HG03039 (cell line): ENCODE data around the gene TOMM6.
"Not testable (repeated sequence)": the region's sequence is repeated elsewhere in the genome, so short reads cannot be mapped to it uniquely, and the experiment has no call there.

Source experiments
- ATAC-seq: cut with Tn5 transposase; IDR thresholded peaks from one replicate; pipeline ENCODE4 v1.9.1; 2021; ENCODE audit warnings: mild to moderate bottlenecking, moderate library complexity; ENCODE audit not compliant: unreplicated experiment

Gene TOMM6

DNA sequence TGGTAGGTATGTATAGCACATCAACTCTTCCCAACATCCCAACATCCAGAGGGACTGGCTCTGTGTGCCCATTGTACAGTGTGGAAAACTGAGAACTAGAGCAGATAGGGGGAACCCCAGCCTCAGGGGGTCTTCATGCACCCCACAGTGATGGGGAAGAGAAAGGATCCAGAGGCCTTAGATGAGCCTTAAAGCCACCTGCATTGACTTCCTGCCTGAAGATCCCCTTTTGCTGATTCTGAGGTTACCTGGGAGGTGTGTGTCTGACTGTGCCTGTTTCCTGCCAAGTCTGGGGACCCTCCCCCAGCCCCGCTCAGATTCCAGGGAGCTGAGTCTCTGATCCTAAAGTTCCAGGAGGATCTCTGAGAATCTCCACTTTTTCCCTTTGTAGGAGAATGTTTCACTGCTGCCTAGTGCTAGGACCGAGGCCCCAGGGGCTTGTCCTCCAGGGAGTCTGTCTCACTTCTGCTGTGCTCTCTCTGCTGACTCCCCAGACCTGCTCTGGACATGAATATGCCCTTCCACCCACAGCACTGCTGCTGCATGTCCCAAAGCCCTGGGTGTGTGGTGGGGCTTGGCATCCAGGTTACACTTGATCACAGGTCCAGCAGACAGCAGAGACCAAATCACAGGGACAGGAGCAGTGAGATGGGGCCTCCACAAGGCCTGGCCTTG is 27.5 kb upstream of the TOMM6 start:
- no peak for ATAC-seq

DNA sequence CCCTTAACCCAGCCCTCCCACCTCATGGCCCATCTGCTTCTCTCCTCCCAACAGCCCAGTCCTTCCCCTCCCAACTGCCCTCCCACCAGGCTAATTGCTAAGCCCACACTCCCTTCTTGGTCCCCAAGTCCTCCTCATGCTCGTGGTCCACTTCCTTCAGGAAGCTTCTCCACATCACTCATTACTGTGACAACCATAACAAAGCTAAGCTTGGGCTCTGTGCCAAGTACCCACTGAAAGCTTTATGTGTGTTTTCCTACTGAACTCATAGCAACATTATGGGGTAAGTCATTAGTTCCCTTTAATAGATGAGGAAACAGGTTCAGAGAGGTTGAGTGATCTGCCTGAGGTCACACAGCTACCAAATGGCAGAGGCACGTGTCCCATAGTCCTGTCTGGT is 24.0 kb upstream of the TOMM6 start:
- no peak for ATAC-seq

DNA sequence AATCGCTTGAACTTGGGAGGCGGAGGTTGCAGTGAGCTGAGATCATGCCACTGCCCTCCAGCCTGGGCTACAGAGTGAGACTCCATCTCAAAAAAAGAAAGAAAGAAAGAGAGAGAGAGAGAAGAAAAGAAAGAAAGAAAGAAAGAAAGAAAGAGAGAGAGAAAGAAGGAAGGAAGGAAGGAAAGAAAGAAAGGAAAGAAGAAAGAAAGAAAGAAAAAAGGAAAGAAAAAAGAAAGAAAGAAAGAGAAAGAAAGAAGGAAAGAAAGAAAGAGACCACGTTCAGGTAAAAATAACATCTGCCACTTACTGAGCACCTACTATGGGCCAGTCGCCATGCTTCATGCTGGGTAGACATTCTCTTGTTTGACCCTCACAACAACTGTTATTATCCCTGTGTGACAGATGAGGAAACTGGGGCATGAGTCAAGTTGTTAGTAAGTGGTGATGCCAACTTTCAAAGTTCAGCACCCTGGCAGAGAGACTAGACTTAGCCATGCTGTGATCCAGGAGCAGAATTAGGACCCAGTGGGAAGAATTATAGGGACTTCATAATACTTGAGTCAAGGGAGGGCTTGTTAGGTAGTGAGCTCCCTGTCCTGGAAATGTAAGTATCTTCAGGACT is 21.3 kb upstream of the TOMM6 start:
- not testable (repeated sequence) for ATAC-seq

DNA sequence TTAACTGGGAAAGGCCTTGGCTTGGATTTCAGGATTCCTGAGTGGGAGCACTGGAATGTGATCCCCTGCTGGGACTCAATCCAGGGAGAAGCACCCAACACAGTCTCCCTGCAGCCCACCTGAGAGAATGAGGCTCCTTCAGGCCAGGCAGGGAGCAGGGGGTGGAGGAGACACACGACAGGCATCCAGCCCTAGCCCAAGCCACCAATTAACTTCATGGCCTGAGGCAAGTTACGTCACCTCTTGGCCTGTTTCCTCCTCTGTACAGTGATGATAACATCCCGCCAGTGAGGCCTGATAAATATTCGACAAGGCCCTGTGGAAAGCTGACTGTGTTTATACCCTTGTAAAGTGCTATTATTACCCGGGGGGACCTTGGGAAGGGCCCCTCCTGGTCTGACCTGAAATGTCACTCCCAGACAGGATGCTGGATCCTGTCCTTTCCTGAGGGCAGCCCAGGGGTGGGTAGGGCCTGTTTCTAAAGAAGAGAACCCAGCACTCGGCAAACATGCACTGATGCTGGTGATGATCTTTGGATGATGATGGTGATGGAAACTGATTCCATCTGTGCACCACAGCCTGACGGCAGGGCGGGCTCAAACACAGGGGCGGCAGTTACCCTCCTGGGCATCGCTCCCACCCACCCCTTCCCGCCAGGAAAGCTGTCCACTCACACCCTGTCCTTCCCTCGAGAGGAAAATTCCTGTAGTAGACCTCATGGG is 20.2 kb upstream of the TOMM6 start:
- no peak for ATAC-seq

DNA sequence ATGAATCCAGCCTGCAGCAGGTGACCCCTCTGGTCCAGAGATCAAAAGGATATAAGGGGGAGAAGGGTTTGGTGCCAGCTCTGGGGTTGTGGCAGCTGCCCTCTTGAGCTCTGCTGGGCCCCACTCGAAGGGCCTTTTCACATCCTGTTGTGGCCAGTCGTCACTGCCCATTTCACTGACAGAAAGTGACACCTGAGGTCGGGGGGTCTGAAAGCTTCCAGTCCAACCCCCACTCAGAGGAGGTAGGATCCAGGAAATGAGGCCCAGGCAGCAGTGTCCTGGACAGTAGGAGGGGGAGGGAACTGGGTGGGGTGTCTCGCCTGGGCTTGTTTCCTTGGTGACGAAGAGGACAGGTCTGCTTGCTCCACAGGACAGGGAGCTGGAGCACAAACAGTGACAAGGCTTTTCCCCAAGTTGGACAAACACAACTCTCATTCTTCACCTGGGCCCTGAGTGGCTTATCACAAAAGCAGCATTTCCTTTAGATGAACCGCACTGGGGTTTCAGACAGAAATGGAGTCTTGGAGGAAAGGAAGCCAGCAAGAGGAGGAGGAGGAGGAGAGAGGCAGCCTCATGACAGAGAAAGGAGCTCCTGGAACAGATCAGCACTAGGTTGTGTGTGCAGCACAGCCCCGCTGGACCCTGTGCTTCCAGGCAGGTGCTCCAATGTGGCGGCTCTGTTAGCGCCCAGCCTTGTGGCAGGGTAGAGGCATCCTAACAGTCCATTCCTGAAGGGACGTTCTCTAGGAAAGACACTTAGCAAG is 18.8 kb upstream of the TOMM6 start:
- ATAC-seq, result no peak

DNA sequence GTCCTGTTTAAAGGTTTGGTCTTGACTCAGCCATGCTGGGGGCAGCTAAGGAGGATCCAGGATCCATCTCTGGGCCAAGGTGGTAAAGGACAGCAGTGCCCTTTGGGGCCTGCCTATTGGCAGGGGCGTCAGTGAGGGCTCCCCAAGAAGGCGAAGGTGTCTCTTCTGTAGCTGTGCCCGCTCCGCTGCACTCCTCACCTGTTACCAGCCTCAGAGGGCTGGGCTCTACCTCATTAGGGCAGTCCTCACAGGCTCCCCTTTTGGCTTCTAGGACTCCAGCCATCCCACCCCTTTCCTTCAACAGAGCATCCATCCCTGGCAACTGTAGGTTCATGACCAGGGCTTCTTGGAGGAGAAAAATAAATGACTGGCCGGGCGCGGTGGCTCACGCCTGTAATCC is 18.1 kb upstream of the TOMM6 start:
- no peak for ATAC-seq

DNA sequence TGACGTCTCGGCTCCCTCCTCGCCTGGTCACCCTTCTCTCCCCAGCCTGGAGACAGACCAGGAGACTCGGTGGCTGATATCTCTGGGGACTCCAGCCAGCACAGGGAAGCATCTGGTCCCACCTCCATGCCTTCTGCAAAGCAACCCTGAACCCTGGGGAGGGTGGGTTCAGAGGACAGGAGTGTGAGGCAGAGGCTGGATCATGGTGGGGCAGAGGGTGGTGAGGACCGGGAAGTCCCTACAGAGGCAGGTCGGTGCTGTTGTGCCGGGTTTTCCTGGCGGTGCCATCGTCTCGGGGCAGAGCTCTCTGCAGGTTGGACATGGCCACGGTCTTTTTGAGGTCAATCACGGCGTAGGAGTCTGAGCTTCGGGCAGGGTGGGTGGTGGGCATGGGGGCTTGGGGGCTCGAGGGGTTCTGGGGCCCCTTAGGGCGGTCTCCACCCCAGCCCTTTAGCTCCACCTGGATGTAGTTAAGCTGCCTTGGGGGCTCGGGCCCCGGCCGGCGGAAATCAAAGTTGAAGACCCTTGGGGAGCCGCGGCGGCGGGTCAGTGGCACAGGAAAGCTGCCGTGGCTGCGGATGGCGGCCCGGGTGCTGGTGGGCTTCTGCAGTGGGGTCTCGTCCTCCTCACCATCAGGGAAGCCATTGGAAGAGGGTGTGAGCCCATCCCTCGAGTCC is 17.0 kb upstream of the TOMM6 start:
- ATAC-seq, result no peak

DNA sequence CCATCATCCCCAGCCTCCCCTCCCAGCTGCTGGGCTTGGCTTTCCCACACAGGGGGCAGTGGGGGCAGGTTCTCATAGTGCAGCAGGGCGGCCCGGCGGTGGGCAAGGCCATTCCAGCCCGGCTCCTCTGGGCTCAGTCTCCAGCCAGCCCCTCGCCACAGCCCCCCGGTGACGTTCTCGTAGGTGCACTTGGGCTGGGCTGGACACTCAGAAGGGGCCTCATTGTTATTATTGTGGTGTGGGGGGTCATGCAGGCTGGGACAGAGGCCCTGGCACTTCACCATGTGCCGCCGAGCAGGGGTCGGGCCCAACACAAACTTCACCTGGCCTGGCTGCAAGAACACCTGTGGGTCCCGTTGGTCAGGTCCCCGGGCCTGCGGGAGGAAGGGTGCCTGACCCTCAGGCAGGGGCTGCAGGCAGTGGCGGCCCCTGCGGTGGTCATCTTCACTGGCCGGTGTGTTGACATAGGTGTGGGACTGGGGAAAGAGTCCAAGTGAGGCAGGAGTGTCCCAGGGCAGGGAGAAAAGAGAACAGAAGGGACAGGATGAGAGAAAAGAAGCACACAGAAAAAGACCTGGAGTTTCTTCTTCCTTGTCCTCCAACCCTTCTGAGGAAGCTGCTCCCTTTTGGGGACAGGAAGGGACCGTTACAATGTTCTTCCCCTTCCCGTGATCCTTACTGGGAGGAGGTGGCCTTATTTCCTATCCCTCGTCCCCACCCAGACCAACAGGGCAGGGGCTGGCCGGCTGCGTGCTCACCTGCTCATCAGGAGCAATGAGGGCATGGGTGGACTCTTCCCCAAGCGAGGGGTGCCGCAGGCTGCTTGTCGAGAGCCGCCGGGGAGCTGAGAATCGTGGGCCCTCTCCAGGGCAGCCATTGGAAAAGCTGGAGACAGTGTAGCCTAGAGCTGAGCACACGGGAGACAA is 16.2 kb upstream of the TOMM6 start:
- ATAC-seq, result no peak

DNA sequence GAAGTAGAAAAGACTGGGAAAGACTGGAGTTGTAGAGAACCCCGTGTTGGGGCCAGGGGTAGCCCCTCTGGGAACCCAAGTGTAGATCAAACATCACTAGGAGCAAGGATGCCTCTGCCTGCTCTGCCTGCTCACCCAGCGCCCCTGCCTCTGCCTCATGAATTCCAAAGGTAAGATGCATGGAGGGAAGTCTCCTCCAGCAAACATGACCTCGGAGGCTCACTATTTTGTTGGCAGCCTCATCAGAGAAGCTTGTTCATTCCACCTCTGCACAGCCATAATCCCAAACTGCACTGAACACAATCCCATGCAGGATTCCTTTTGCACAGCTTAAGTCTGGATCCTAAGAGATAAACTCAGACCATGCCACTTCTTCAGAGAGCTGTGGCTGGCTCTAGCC is 12.7 kb upstream of the TOMM6 start:
- ATAC-seq, result no peak

DNA sequence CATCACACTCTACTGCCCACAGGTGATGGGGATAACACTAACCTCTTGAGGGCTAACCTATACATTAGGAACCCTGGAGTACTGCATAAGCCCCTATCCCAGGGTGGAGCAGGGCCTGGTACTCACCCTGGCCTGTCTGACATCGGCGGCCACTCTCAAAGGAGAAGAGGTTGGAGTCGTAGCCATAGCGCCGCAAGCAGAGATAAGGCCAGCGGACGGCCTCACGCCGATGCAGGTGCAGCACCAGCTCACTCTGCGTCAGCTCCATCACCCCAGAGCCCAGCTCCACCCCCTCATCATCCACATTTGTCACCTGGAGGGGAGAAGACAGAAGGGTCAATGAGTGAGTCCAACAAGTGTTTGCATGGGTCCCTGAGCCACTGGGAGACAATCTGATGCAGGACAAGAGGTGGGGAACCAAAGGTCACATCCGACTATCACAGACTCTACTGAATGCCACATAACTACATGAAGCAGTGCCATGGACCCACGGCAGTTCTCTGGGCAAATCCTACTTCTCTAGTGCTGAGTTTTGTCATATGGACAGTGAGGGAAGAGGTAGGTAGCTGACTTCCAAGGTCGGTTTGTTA is 12.1 kb upstream of the TOMM6 start:
- no peak for ATAC-seq

DNA sequence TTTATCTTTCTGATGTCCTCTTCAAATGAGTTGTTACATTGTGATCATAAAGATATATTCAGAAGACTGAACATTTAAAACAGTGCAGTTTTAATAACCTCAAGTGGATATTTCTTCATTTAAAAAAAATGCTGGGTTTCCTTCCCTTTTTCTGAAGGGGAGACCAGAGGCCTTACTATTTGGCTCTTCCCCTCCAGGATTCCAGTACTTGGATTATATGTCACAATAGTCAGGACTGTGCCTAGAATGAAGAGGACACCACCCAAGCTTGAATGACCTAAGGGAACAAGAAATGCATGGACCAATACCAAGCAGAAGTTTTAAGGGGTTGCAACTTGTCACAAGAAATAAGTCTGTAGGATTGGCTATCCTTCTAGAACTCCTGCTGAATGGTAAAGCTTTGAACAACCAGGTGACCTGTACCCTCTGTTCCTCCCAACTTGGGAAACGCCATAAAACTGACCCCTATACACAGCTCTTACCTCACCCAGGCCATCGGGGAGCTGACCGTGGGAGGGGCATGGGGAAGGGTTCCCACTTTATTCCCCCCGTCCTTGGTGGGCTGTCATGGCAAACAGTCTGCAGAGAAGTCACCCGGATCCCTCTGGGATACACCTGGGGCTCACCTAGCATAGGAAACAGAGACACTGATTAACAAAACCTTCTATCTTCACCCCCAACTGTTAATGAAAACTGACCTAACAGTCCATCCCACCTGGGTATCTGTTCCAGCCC is 9.8 kb upstream of the TOMM6 start:
- ATAC-seq, result no peak

DNA sequence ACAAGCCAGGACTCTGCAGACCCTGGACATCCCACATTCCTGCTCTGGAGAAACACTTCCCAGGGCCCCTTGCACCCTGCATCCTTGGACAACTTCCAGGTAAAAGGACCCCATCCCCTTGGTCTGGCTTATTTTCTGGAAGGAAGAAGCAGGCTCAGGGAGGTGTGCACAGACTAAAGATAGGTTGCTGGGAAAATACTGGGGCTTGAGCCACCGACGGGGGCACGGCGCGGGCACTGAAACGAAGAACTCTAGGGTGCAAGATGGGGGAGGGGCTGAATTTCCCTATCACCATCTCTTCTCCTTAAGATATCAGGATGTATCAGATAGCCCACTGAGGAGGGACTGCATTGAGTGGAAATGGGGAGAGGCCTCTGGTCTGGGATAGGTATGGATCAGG is 8.6 kb upstream of the TOMM6 start:
- ATAC-seq, result no peak

DNA sequence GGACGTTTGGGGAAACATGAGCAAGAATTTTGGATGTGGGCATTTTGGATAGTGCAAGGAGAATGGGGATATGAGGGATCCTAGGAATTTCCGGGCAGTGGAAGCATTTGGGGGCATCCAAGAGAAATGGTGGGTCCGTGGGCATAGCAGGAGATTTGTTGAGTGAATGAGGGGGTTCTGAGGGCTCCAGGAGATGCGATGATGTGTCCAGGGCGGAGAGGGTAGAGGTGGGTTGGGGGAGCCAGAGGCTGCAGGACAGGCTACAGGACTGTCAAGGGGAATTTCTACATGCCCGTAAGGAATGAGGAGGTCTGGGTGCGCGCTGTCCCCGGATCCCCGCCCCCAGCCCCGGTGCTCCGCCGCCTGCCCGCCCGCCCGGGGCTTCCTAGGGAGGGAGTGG is 8.2 kb upstream of the TOMM6 start:
- ATAC-seq, result no peak

DNA sequence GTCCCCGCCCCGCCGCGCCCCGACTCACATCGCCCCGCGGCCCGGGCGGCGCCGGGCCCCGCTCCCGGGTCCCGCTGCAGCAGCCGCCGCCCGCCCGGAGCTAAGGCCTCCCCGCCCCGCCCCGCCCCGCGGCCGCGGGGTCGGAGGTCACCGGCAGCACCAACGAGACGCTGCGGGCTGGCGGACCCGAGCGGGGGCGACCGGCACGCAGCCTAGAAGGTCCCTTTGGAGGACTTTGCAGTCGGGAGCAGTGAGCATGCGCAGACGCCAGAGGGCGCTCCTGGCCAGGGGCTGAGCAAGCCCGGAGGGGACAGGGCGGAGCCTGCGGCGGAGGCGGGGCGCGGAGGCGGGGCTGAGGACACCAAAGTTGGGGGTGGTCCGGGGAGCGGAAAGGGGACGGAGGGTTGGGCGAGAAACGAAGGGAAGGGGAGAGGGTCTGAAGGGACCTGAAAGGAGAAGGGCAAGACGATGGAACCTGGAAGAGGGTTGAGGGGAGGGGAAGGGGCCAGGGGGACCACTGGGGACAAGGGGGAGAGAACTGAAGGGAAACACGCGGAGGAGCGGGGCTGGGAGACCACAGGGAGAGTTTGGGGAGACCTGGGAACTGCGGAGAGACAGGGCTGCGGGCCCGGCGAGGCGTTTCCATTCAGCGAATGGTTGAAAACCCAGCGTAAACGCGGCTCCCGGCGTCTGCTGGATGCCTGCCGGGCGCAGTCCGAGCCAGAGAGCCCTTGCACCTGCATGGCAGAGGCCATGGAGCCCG is 7.5 kb upstream of the TOMM6 start, which contains the start of gene FRS3:
Gene FRS3 (minus strand): TSS at position 113 of the 763 bp plus-strand sequence. CDS start 2,913 bp downstream, outside the sequence.
- ATAC-seq, result peak; percentile 88

DNA sequence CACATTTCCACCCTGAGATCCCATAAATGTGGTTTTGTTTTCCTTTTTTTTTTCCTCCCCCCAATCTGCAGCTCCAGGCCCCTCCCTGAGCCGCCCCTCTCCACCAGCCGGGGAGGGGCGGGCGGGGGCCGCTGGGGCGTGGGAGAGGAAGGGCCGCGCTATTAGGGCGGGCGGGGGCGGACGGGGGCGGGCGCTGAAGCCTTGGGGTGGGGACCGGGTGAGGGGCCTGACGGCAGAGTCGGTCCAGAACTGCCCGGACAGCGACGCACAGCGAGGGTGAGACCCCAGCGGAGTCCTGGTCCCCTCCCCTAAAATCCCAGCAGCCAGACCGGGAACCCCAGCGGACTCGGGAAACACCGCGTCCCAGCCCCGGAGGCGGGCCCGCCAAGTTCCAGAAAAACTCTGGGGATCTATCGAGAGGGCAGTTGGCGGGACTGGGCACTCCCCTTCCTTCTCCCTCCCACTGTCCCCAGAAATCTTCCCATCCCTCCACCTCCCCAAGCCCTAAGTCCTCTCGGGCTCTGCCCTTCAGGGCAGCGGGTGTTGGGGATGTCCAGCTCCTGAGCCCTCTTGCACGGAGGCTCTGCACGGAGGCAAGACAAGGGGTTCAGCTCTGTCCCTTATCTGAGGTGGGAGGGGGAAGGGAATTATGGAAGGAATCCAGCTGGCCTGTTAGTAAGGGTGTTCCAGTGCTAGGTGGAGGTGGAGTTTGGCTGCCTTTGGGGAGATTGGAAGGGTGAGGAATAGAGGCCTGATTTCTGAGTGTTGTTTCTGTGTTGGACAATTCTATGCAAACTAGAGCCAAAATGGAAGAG is 6.7 kb upstream of the TOMM6 start, which contains the start of gene PRICKLE4:
Gene PRICKLE4 (plus strand): TSS at position 232 of the 815 bp plus-strand sequence. CDS start 2,692 bp downstream, outside the sequence.
- ATAC-seq, result no peak

DNA sequence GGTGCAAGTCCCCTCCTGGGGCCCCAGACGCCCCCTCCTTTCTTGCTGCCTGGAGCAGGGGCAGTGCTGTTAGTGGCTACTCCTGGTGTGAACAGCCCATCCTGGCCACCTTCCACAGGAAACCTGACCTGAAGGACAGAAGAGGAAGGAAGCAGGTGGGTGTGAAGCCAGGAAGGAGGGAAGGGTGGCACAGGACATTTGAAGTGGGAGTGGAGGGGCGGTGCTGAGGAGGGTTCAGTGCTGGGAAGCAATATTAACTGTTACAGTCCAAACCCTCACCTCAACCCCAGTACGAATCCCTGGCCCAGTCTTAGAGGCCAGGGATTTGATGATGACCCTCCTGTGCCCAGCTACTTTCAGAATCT is 6.1 kb upstream of the TOMM6 start:
- ATAC-seq, result no peak
